NCI-H1930 (cell line): ENCODE measurements around the gene ATP23.

Experiments
- DNase-seq, 2 experiments: peaks; one replicate each; lab custom pipeline; 2025; lab: John Stamatoyannopoulos, UW

ATP23 gene

GRCh38 chr12:57983146-57983857 is 41.9 kb downstream of the ATP23 start:
- DNase-seq = peak in 1 of 2 experiments; percentile 19

- no peak for DNase-seq
Observed at GRCh38 chr12:57983858-57984505, 42.6 kb downstream of the ATP23 start.

DNA sequence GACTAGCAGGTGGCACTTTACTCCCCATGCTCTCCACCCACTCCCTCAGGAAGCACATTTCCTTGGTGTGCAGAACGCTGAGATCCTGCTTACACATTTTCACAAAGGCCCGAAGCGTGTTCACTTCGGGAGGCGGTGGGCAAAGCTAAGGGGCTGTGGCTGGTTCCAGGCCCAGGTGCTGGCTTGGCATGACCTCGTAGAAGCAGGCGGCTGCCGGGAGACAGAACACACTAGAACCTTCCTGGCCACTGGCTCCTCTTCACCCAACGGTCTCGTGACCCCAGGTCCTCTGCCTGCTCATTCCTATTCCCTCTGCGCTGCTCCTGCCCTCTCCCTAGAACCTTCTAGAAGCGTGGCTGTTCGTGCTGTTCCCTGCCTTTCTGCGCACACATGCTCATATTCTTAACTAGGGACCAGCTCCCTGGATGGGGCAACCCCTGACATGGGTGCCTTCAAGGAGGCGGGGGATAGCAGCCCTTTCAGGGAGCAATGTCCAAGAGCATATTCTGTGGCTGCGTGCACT is 43.3 kb downstream of the ATP23 start:
- no peak for DNase-seq

- no peak for DNase-seq
Observed at GRCh38 chr12:57985685-57986084, 44.3 kb downstream of the ATP23 start.

- DNase-seq = no peak
Observed at GRCh38 chr12:57989838-57990237, 48.5 kb downstream of the ATP23 start.

- no peak for DNase-seq
Observed at GRCh38 chr12:57990241-57990883, 49.0 kb downstream of the ATP23 start.

DNA sequence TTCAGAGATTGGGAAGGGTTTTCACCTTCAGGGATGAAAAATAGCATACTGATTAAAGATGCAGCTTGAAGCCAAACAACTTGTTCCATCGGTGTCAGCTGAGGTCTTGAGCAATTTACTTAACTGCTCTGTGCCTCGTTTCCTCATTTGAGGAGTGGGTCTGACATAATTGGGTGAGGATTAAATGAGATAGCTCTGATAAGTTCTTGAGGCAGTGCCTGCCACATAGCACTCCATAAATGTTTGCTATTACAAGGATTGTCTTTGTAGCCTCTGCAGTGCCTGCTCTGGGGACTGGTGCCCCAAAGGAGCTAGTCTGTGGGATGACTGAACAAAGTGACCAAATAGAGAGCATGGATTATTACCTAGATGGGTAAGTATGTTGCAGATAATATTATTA is 50.6 kb downstream of the ATP23 start:
- DNase-seq = no peak

DNA sequence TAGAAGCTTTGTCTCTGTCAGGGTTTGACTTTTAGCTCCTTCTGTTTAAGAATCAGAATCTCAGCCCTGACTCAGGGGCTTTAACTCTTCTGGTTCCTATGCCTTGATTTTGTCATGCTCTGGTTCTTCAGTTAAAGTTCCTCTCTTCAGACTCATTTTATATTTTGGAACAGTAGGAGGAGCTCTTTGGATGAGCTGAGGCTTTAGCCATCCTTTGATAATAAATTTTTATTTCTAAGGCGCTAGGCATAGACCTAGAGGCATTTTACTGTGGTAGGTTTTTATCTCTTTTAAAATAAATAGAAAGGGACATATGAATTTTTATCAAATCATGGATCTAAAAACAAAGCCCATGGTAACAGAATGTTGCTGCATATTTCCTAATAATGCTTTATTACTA is 51.7 kb downstream of the ATP23 start:
- no peak for DNase-seq

DNA sequence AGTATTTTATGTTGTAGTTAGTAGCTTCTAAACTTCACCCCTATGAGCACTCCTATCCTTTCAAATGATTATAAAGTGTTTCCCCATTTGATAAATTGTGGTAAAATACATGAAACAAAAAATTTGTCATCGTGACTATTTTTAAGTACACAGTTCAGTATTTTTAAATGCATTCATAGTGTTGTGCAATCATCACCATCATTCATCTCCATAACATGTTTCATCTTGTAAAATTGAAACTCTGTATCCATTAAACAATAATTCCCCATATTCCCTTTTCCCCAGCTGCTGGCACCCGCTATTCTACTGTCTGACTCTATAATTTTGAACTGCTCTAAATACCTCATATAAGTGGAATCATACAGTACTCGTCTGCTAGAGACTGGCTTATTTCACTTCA is 52.5 kb downstream of the ATP23 start:
- DNase-seq = no peak

DNA sequence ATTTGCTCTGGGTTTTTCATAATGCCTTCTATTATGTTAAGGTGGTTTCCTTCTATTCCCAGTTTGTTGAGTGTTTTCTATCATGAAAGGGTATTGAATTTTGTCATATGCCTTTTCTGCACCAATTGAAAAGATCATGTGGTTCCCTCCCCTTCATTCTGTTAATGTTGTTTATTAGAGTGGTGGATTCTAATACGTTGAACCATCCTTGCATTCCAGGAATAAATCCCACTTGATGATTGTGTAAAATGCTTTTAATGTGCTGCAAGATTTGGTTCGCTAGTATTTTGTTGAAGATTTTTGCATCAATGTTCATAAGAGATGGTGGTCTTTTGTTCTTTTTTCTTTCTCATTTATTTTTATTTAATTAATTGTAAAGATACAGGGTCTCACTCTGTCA is 55.2 kb downstream of the ATP23 start:
- DNase-seq = no peak

- DNase-seq = no peak
Observed at GRCh38 chr12:57998251-57998650, 56.9 kb downstream of the ATP23 start.

DNA sequence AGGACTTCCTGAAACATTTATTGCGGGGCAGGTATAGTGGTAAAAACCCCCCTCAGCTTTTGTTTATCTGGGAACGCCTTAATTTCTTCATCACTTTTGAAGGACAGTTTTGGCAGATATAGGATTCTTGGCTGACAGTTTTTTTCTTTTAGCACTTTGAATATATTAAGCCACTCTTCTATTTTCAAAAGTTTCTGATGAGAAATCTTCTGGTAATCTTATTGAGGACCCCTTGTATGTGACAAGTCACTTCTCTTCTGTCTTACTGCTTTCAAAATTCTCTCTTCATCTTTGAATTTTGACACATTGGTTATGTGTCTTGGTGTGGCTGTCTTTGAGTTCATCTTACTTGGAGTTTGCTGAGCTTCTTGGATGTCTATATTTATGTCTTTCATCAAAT is 59.1 kb downstream of the ATP23 start:
- DNase-seq = no peak

- DNase-seq = no peak
Observed at GRCh38 chr12:58007875-58008274, 66.5 kb downstream of the ATP23 start.

- no peak for DNase-seq
Observed at GRCh38 chr12:58008634-58009033, 67.3 kb downstream of the ATP23 start.
